GM19324 (cell line): ENCODE measurements around the gene FMN1.

ENCODE experiments used
- ATAC-seq: cut with Tn5 transposase; IDR thresholded peaks from one replicate; pipeline ENCODE4 v1.9.1; 2021; ENCODE audit warnings: mild to moderate bottlenecking, moderate library complexity; ENCODE audit not compliant: unreplicated experiment, low FRiP score

FMN1 gene

GRCh38 chr15:32817577-32817976 is 376.9 kb downstream of the FMN1 start:
- no peak for ATAC-seq

- ATAC-seq = no peak
Observed at GRCh38 chr15:32807331-32807730, 387.2 kb downstream of the FMN1 start.

GRCh38 chr15:32803631-32804030 is 390.9 kb downstream of the FMN1 start:
- no peak for ATAC-seq

GRCh38 chr15:32802286-32802936 is 392.1 kb downstream of the FMN1 start:
- no peak for ATAC-seq

GRCh38 chr15:32799936-32800535 is 394.5 kb downstream of the FMN1 start:
- no peak for ATAC-seq

GRCh38 chr15:32796856-32797255 is 397.7 kb downstream of the FMN1 start:
- ATAC-seq = no peak

GRCh38 chr15:32794973-32795372 is 399.5 kb downstream of the FMN1 start:
- no peak for ATAC-seq

- no peak for ATAC-seq
Observed at GRCh38 chr15:32792436-32792835, 402.1 kb downstream of the FMN1 start.

GRCh38 chr15:32790352-32790999 is 404.0 kb downstream of the FMN1 start:
- no peak for ATAC-seq

GRCh38 chr15:32787949-32788348 is 406.6 kb downstream of the FMN1 start:
- ATAC-seq = no peak

GRCh38 chr15:32786906-32787305 is 407.6 kb downstream of the FMN1 start:
- ATAC-seq = no peak

- ATAC-seq = no peak
Observed at GRCh38 chr15:32784581-32784980, 409.9 kb downstream of the FMN1 start.

- ATAC-seq = no peak
Observed at GRCh38 chr15:32781781-32782180, 412.7 kb downstream of the FMN1 start.

GRCh38 chr15:32778391-32779176 is 415.9 kb downstream of the FMN1 start:
- ATAC-seq = no peak

- ATAC-seq = no peak
Observed at GRCh38 chr15:32775103-32775502, 419.4 kb downstream of the FMN1 start.

GRCh38 chr15:32774022-32774421 is 420.5 kb downstream of the FMN1 start:
- ATAC-seq = no peak

GRCh38 chr15:32767236-32767635 is 427.3 kb downstream of the FMN1 start:
- no peak for ATAC-seq

GRCh38 chr15:32766101-32766500 is 428.4 kb downstream of the FMN1 start:
- ATAC-seq = no peak

GRCh38 chr15:32765236-32765635 is 429.3 kb downstream of the FMN1 start:
- ATAC-seq = no peak

- no peak for ATAC-seq
Observed at GRCh38 chr15:32763295-32763694, 431.2 kb downstream of the FMN1 start.

GRCh38 chr15:32757426-32757825 is 437.1 kb downstream of the FMN1 start:
- ATAC-seq = no peak
